MCF 10A (cell line): ENCODE measurements around the gene MMP23B. TPM values are rescaled to one million over a fixed set of nuclear protein-coding genes. Genes with fewer than 3 reads are reported as not detected.

Experiments
- BruUV-seq: library from RNA; stranded (reverse); fragments of 400-500 nt; replicated peaks from 2 replicates; lab custom pipeline; 2021; lab: Mats Ljungman, UMichigan
- CTCF ChIA-PET: fragments of 300-600 bp; sonication (Branson Sonifier 250); formaldehyde crosslinking; extraction: SDS; loops from one replicate; lab custom pipeline; 2021; ENCODE audit warnings: antibody characterized with exemption, inconsistent platforms; lab: Yijun Ruan, JAX
- POLR2A ChIA-PET: fragments of 300-600, 350-650 bp; sonication (Branson Sonifier 250); formaldehyde crosslinking; extraction: SDS; loops from one replicate; lab custom pipeline; 2020; ENCODE audit warnings: antibody characterized with exemption, inconsistent platforms; lab: Yijun Ruan, JAX
- DNase-seq: peaks from one replicate; pipeline ENCODE4 v3.0.0-alpha.2; 2018; ENCODE audit not compliant: unreplicated experiment
- H3K27ac Mint-ChIP-seq: one replicate; pipeline ENCODE4 v1.8.0; 2022; ENCODE audit warnings: mild to moderate bottlenecking, low read depth, mixed read lengths; ENCODE audit not compliant: unreplicated experiment
- H3K27me3 Mint-ChIP-seq: one replicate; pipeline ENCODE4 v1.8.0; 2022; ENCODE audit warnings: mixed read lengths; ENCODE audit not compliant: insufficient read depth, unreplicated experiment
- H3K36me3 Mint-ChIP-seq: one replicate; pipeline ENCODE4 v1.8.0; 2022; ENCODE audit warnings: mild to moderate bottlenecking, moderate library complexity, mixed read lengths; ENCODE audit not compliant: insufficient read depth, unreplicated experiment
- H3K4me1 Mint-ChIP-seq: one replicate; pipeline ENCODE4 v1.8.0; 2022; ENCODE audit warnings: mixed read lengths; ENCODE audit not compliant: insufficient read depth, unreplicated experiment
- H3K4me3 Mint-ChIP-seq: one replicate; pipeline ENCODE4 v1.8.0; 2022; ENCODE audit warnings: mild to moderate bottlenecking, moderate library complexity, mixed read lengths; ENCODE audit not compliant: unreplicated experiment
- H3K9me3 Mint-ChIP-seq: one replicate; pipeline ENCODE4 v1.8.0; 2022; ENCODE audit warnings: mixed read lengths; ENCODE audit not compliant: unreplicated experiment
- CTCF ChIP-seq: fragments of 200-600 bp; IDR thresholded peaks from one replicate; pipeline ENCODE4 v1.8.0; 2022; ENCODE audit warnings: antibody characterized with exemption, mild to moderate bottlenecking; ENCODE audit not compliant: unreplicated experiment
- intact Hi-C: fragments of 100-400 bp; cut with micrococcal nuclease; formaldehyde crosslinking; loops from 2 replicates; pipeline ENCODE4 v1.14.1; 2022
- total RNA-seq: library from RNA; stranded (reverse); gene quantifications from 2 replicates; pipeline ENCODE4 v1.2.3, GENCODE V29; 2022

Gene MMP23B
- total RNA-seq, 1 experiment from 2014 or later: 1.7 TPM

- intact Hi-C loops: no loop called here
- H3K9me3 Mint-ChIP-seq: no peaks in the 10 kb centered on the region
- CTCF ChIA-PET: no interaction called here
- TF ChIP-seq CTCF: no peak
- no peaks in the 10 kb centered on the region for H3K27me3 Mint-ChIP-seq
- no TSS peak for BruUV-seq
- no peaks in the 10 kb centered on the region for H3K4me1 Mint-ChIP-seq
- H3K27ac Mint-ChIP-seq: no peak overlapping the region
- H3K4me3 Mint-ChIP-seq: no peak overlapping the region
- no peak for DNase-seq
- H3K36me3 Mint-ChIP-seq: no peaks in the 10 kb centered on the region
- POLR2A ChIA-PET: no interaction called here
Measured at GRCh38 chr1:1604374-1605033, 27.5 kb upstream of the MMP23B start.

DNA sequence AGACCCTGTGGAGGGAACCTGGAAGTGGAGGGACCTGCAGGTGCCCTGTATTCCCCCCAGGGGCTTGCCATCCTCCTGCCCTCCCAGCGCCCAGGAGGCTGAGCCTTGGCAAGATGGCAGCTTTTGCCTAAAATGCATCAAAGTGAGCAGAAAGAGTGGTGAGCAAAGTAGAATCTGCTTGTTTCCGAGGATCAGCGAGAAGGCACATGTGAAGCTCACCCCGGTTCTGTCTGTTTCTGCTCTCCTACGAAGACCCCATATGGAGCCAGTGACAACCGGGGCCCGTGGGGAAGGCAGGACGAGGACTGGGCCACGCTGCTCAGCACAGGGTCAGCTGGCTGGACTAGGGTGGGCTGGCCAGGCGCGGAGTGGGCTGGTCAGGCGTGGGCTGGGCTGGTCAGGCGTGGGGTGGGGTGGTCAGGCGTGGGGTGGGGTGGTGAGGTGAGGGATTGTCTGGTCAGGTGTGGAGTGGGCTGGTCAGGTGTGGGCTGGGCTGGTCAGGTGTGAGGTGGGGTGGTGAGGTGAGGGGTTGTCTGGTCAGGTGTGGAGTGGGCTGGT is 26.9 kb upstream of the MMP23B start:
- intact Hi-C loops: no loop called here
- no peaks in the 10 kb centered on the region for H3K27me3 Mint-ChIP-seq
- no peak overlapping the region for H3K27ac Mint-ChIP-seq
- no peak overlapping the region for H3K4me3 Mint-ChIP-seq
- no peaks in the 10 kb centered on the region for H3K9me3 Mint-ChIP-seq
- POLR2A ChIA-PET: no interaction called here
- no TSS peak for BruUV-seq
- TF ChIP-seq CTCF: no peak
- CTCF ChIA-PET: no interaction called here
- H3K4me1 Mint-ChIP-seq: no peaks in the 10 kb centered on the region
- no peaks in the 10 kb centered on the region for H3K36me3 Mint-ChIP-seq
- no peak for DNase-seq

- Mint-ChIP-seq H3K27ac (no peak overlapping the region), H3K4me1 (no peaks in the 10 kb centered on the region), H3K4me3 (no peak overlapping the region), H3K36me3 (no peaks in the 10 kb centered on the region), H3K27me3 (no peaks in the 10 kb centered on the region), H3K9me3 (no peaks in the 10 kb centered on the region)
- ChIA-PET CTCF (no interaction called here), POLR2A (no interaction called here)
- no peak for TF ChIP-seq CTCF
- no peak for DNase-seq
- BruUV-seq: no TSS peak
- intact Hi-C loops: no loop called here
Measured at GRCh38 chr1:1605724-1606123, 26.2 kb upstream of the MMP23B start.

DNA sequence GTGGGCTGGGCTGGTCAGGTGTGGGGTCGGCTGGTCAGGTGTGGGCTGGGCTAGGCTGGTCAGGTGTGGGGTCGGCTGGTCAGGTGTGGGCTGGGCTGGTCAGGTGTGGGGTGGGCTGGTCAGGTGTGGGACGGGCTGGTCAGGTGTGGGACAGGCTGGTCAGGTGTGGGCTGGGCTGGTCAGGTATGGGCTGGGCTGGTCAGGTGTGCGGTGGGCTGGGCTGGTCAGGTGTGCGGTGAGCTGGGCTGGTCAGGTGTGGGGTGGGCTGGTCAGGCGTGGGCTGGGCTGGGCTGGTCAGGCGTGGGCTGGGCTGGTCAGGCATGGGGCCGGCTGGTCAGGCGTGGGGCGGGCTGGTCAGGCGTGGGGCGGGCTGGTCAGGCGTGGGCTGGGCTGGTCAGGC is 25.7 kb upstream of the MMP23B start:
- intact Hi-C loops: no loop called here
- Mint-ChIP-seq H3K27me3 (no peaks in the 10 kb centered on the region), H3K9me3 (no peaks in the 10 kb centered on the region), H3K27ac (no peak overlapping the region), H3K4me3 (no peak overlapping the region), H3K4me1 (no peaks in the 10 kb centered on the region), H3K36me3 (no peaks in the 10 kb centered on the region)
- ChIA-PET CTCF (no interaction called here), POLR2A (no interaction called here)
- no TSS peak for BruUV-seq
- TF ChIP-seq CTCF: no peak
- no peak for DNase-seq
